Activated CD8-positive, alpha-beta memory T cell treated with anti-CD3 and anti-CD28 coated beads for 36 hours (primary cell): ENCODE measurements around the gene DTL. TPM values are rescaled to one million over a fixed set of nuclear protein-coding genes. Genes with fewer than 3 reads are reported as not detected.

Experiments
- CTCF ChIA-PET: fragments of 350-600 bp; sonication (Branson Sonifier 250); formaldehyde crosslinking; loops from one replicate; lab custom pipeline; 2021; ENCODE audit warnings: antibody characterized with exemption; lab: Charles Lee
- POLR2A ChIA-PET: fragments of 350-600 bp; sonication (Branson Sonifier 250); formaldehyde crosslinking; loops from one replicate; lab custom pipeline; 2021; ENCODE audit warnings: antibody characterized with exemption; lab: Charles Lee
- total RNA-seq, 2 experiments: library from RNA; stranded (reverse); gene quantifications; one replicate each; pipeline ENCODE4 v1.2.3, GENCODE V29; 2021

DTL gene
- total RNA-seq, 2 experiments from 2014 or later, result 89.7 to 95.0 TPM

GRCh38 chr1:212030936-212031528 lies 4.5 kb upstream of the DTL start:
- ChIA-PET POLR2A (no interaction called here), CTCF (no interaction called here)

GRCh38 chr1:212034516-212035122 lies 929 bp upstream of the DTL start:
- ChIA-PET POLR2A (interaction anchor here (1.2 to 2.6 kb wide), 2 partner anchors 250 to 354 kb away, joined by 4 to 9 read pairs; no protein-coding TSS in a partner anchor), CTCF (interaction anchor here (0.9 to 4.8 kb wide), 13 partner anchors 8 to 421 kb away, joined by 3 to 29 read pairs (median 6); no protein-coding TSS in a partner anchor)

- CTCF ChIA-PET, result interaction anchor here (0.8 to 4.8 kb wide), 16 partner anchors 8 to 419 kb away, joined by 3 to 29 read pairs (median 4); no protein-coding TSS in a partner anchor
- POLR2A ChIA-PET, result interaction anchor here (0.6 to 2.6 kb wide), 8 partner anchors 14 to 895 kb away, joined by 3 to 11 read pairs (median 4); no protein-coding TSS in a partner anchor
Observed at GRCh38 chr1:212035835-212036605, 472 bp downstream of the DTL start.

- ChIA-PET CTCF (interaction anchor here (0.7 kb wide), 1 partner anchor 22 kb away, joined by 4 read pairs; no protein-coding TSS in a partner anchor), POLR2A (no interaction called here)
Observed at GRCh38 chr1:212037900-212038299, 2.4 kb downstream of the DTL start.

GRCh38 chr1:212039622-212040021 lies 4.1 kb downstream of the DTL start:
- CTCF ChIA-PET, result no interaction called here
- POLR2A ChIA-PET, result no interaction called here

- POLR2A ChIA-PET, result no interaction called here
- CTCF ChIA-PET, result no interaction called here
Observed at GRCh38 chr1:212040629-212041412, 5.3 kb downstream of the DTL start.

GRCh38 chr1:212042436-212042835 lies 6.9 kb downstream of the DTL start:
- POLR2A ChIA-PET, result no interaction called here
- CTCF ChIA-PET, result no interaction called here

GRCh38 chr1:212044851-212045250 lies 9.3 kb downstream of the DTL start:
- ChIA-PET CTCF (interaction anchor here (1.0 kb wide), 1 partner anchor 10 kb away, joined by 5 read pairs; the partner anchor contains the start of genes DTL and INTS7), POLR2A (no interaction called here)

- CTCF ChIA-PET, result no interaction called here
- POLR2A ChIA-PET, result no interaction called here
Observed at GRCh38 chr1:212045981-212046380, 10.4 kb downstream of the DTL start.

- ChIA-PET POLR2A (no interaction called here), CTCF (interaction anchor here (0.7 to 1.4 kb wide), 2 partner anchors 9 to 561 kb away, joined by 3 to 4 read pairs; no protein-coding TSS in a partner anchor)
Observed at GRCh38 chr1:212053993-212054392, 18.4 kb downstream of the DTL start.

GRCh38 chr1:212055333-212055732 lies 19.8 kb downstream of the DTL start:
- ChIA-PET CTCF (interaction anchor here (0.7 to 1.4 kb wide), 2 partner anchors 8 to 321 kb away, joined by 4 to 6 read pairs; no protein-coding TSS in a partner anchor), POLR2A (no interaction called here)

GRCh38 chr1:212060632-212061472 lies 25.3 kb downstream of the DTL start:
- POLR2A ChIA-PET, result no interaction called here
- CTCF ChIA-PET, result interaction anchor here (0.7 to 1.2 kb wide), 2 partner anchors 23 to 208 kb away, joined by 3 to 4 read pairs; no protein-coding TSS in a partner anchor

- ChIA-PET POLR2A (no interaction called here), CTCF (interaction anchor here (0.7 to 1.7 kb wide), 9 partner anchors 8 to 393 kb away, joined by 3 to 7 read pairs (median 4); no protein-coding TSS in a partner anchor)
Observed at GRCh38 chr1:212062832-212063438, 27.4 kb downstream of the DTL start.

- POLR2A ChIA-PET, result no interaction called here
- CTCF ChIA-PET, result no interaction called here
Observed at GRCh38 chr1:212067787-212068186, 32.2 kb downstream of the DTL start.

GRCh38 chr1:212070720-212071302 lies 35.3 kb downstream of the DTL start:
- CTCF ChIA-PET, result interaction anchor here (0.6 to 2.9 kb wide), 8 partner anchors 36 to 386 kb away, joined by 3 to 18 read pairs (median 6); partner anchors contain the start of genes DTL and INTS7
- POLR2A ChIA-PET, result interaction anchor here (0.6 kb wide), 1 partner anchor 148 kb away, joined by 8 read pairs; no protein-coding TSS in a partner anchor

GRCh38 chr1:212072047-212072446 lies 36.5 kb downstream of the DTL start:
- ChIA-PET POLR2A (interaction anchor here (0.7 to 0.9 kb wide), 2 partner anchors 37 to 422 kb away, joined by 4 to 5 read pairs; partner anchors contain the start of genes DTL and INTS7), CTCF (interaction anchor here (0.6 to 2.9 kb wide), 3 partner anchors 36 to 384 kb away, joined by 3 to 18 read pairs (median 3); partner anchors contain the start of genes DTL and INTS7)

GRCh38 chr1:212073490-212073889 lies 37.9 kb downstream of the DTL start:
- CTCF ChIA-PET, result interaction anchor here (1.4 kb wide), 1 partner anchor 38 kb away, joined by 3 read pairs; the partner anchor contains the start of genes DTL and INTS7
- POLR2A ChIA-PET, result no interaction called here
